ENCODE results near the gene SIPA1.
"Not testable (repeated sequence)": the region's sequence is repeated elsewhere in the genome, so short reads cannot be mapped to it uniquely, and the experiment has no call there.

The SIPA1 gene

DNA sequence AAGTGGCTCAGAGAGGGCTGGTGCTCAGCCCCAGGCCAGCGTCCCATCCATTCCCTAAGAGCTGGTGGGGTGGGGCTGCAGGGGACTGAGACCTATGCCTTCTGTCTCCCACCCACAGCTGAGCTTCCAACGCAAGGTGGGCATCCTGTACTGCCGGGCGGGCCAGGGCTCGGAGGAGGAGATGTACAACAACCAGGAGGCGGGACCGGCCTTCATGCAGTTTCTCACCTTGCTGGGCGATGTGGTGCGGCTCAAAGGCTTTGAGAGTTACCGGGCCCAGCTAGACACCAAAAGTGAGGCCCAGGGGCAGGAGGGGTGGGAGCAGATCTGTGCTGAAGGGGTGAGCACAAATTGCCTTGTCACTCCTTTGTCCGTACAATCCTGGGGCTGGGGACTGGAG lies 6.9 kb downstream of the SIPA1 start:
- no peak for DNase-seq

DNA sequence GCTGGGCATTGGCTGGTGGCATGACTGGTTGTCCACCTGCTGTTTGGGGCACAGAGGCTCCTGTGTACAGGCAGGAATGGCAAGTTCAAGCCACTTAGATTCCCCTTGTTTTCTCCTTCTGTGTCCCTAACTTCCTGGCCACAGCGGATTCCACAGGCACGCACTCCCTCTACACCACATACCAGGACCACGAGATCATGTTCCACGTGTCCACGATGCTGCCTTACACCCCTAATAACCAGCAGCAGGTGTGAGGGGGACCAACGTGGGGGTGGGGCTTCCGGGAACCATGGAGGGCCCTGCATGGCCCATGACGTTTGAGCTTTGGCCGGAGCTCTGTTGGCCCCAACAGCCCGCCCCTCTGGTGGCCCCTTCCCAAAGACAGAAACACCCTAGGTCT lies 7.8 kb downstream of the SIPA1 start:
- no peak for DNase-seq

GRCh38 chr11:65646288-65646957 lies 8.5 kb downstream of the SIPA1 start:
- no peak for DNase-seq

DNA sequence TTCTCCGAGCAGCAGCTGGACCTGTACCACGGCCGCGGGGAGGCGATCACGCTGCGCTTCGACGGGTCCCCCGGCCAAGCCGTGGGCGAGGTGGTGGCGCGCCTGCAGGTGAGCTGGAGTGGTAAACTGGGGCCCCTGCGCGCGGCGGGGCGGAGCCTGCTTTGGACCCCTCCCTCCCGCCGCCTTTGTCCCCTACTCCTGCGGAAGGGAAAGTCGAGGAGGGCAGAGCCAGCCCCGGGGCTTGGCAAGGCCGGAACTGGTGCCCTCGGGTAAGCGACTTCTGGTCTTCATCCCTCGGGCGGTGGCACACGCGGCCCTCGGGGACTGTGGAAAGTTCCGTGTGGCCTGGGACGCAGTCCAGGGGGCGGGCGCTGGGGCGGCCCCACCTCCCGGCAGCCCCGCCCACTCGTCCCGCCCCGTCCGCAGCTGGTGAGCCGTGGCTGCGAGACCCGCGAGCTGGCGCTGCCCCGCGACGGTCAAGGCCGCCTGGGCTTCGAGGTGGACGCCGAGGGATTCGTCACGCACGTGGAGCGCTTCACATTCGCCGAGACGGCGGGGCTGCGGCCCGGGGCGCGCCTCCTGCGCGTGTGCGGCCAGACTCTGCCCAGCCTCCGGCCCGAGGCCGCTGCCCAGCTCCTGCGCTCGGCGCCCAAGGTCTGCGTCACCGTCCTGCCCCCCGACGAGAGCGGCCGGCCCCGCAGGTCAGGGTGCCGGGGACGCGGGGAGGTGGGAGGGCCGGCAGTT lies 9.2 kb downstream of the SIPA1 start:
- no peak for DNase-seq

- no peak for DNase-seq
Measured at GRCh38 chr11:65648997-65649493, 11.1 kb downstream of the SIPA1 start.

DNA sequence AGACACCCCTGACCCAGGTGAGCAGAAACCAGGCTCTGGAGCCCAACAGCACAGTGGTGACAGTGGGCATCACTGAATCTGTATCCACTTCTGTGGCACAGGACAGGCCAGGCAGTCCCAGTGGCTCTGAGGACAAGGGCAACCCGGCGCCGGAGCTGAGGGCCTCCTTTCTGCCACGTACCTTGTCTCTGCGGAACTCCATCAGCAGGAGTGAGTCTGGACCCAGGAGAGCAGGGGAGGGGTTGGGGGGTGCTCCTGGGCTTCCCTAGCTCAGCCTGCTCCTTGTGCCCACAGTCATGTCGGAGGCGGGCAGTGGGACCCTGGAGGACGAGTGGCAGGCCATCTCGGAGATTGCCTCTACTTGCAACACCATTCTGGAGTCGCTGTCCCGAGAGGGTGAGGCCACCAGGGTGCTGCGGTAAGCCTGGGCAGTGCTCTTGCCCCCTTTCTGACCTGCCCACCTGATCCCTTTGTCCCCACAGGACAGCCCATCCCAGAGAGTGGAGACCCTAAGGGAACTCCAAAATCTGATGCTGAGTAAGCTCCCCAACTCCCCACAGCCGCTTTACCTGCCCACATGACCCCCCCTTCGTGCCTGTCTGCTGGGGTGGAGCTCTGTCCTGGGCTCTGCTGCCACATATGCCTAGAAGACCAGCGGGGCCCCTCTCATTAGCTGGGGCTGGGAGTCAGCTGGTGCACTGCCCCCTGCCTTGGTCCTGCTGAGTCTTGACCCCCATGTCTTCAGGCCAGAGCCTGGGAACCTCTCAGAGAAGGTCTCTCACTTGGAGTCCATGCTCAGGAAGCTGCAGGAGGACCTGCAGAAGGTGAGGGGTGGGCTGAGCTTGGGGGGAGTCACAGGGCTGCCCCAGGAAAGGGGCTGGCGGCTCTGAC lies 12.0 kb downstream of the SIPA1 start:
- DNase-seq: no peak

DNA sequence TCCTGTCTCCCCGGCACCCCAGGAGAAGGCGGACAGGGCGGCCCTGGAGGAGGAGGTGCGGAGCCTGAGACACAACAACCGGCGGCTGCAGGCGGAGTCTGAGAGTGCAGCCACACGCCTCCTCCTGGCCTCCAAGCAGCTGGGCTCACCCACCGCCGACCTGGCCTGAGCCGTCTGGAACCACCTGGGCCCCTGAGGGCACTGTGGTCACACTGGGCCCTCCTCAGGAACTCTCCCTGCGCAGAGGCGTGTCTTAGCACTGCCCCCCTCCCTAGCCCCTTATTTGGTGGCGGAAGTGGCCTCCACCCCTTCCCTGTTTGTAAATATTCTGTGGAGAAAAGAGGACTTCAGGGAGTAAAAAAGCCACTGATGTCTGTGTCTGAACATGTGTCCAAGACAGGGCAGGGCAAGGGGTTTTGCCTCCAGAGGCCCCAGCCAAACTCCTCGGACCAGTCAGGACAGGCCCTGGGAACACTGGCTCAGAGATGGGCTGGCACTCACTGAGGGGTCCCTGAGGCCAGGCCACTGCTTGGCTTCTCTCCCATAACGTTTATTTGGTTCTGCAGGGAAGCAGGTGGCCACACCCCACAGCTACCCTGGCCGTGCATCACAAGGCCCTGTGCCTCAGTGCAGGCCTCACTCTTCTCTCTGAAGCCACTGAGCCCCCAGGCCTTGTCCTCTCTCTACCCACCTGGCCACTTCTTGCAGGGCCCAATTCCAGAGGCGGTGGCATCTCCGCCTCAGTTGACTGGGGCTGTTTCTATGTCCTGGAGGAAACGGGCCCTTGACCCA lies 12.8 kb downstream of the SIPA1 start:
- no peak for DNase-seq

GRCh38 chr11:65651339-65651588 lies 13.4 kb downstream of the SIPA1 start:
- no peak for DNase-seq

GRCh38 chr11:65651589-65652510 lies 13.9 kb downstream of the SIPA1 start:
- no peak for DNase-seq

- DNase-seq: peak; percentile 73 to 90
Measured at GRCh38 chr11:65652511-65653228, 14.8 kb downstream of the SIPA1 start.

- DNase-seq: no peak
Measured at GRCh38 chr11:65653229-65654225, 15.6 kb downstream of the SIPA1 start.

- DNase-seq: no peak
Measured at GRCh38 chr11:65654375-65655349, 16.8 kb downstream of the SIPA1 start.

- no peak for DNase-seq
Measured at GRCh38 chr11:65655570-65656332, 17.9 kb downstream of the SIPA1 start.

DNA sequence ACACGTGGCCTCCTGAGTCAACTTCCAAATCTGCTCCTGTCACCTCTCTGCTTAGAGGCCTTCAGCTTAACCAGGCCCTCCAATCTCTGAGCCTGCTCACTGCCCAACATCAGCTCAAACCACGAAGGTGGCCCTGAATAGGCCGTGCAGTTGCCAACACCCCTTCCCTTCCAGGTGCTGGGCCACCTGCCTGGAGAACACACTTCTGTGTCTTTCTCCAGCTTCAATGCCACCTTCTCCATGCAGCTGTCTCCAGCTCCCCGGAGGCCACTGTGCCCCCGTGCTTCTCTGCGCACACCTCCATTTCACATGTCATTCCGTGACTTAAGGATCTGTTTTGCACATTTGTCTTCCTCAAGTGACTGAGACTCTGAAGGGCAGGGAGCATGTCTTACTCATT lies 19.5 kb downstream of the SIPA1 start:
- no peak for DNase-seq

DNA sequence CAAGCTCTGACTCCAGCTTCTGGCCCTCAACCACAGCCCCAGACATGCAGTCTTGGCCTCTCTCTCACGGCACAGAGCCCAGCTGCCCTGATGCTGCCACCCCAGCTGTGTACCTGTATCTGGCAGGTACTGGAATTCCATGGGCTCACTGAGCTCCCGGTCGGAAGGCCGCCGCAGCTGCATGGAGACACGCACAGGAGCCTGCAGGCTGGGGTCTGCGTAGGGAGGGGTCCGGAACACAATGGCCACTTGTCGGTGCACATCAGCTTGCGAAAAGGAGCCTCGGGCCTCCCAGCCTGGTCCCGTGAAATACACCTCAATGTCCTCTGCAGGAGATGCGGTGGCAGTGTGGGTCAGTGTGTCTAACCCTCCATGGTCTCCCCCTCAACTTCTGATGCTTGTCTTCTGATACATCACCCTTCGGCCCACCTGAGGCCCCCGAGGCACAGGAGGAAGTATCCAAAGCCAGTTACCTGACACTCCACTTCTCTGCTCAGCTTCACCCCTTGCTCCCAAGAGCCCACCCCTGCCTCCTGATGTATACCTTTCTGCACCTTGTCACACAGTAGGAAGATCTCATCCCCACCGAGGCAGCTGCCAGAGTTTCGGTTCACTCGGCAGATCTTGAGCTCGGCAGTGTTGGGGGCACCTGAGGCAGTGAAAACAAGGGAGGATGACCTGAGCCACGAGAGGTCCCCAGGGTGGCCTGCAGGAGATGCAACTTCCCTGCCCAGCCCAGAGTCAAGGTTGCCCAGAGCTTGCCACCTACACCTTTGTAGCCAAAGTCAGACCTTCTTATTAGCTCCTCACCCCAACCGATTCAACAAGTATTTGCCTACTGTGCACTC lies 20.5 kb downstream of the SIPA1 start:
- DNase-seq: no peak

DNA sequence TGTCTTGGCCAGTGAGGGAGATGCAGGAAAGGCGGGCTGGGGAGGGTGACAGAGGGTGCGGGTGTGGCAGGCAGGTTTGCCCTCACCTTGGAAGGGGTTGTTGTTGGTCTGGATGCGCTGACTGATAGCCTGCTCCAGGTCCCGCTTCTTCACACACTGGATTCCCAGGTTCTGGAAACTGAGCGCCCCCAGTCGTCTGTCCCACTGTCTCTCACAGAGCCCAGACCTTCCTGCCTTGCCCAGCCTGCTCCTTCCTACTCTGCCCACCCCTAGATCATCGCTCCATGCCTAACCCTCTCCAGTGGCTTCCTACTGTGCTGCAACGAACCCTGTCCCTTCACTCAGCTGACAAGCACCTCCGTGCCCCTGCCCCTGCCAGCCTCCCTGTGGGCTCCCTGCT lies 22.1 kb downstream of the SIPA1 start:
- no peak for DNase-seq

DNA sequence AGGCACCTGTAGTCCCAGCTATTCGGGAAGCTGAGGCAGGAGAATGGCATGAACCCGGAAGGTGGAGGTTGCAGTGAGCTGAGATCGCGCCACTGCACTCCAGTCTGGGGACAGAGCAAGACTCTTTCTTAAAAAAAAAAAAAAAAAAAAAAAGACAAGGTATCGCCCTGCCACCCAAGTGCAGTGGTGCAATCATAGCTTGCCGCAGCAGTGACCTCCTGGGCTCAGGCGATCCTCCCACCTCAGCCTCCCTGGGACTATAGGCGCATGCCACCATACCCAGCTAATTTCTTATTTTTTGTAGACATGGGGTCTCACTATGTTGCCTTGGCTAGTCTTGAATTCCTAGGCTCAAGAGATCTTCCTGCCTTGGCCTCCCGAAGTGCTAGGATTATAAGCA lies 23.0 kb downstream of the SIPA1 start:
- DNase-seq: not testable (repeated sequence)
